ENCODE results near the gene MN1.
A peak's percentile ranks its signal among the peaks of the same experiment; 100 is the strongest.
"Not testable (repeated sequence)": the region's sequence is repeated elsewhere in the genome, so short reads cannot be mapped to it uniquely, and the experiment has no call there.

Gene MN1

DNA sequence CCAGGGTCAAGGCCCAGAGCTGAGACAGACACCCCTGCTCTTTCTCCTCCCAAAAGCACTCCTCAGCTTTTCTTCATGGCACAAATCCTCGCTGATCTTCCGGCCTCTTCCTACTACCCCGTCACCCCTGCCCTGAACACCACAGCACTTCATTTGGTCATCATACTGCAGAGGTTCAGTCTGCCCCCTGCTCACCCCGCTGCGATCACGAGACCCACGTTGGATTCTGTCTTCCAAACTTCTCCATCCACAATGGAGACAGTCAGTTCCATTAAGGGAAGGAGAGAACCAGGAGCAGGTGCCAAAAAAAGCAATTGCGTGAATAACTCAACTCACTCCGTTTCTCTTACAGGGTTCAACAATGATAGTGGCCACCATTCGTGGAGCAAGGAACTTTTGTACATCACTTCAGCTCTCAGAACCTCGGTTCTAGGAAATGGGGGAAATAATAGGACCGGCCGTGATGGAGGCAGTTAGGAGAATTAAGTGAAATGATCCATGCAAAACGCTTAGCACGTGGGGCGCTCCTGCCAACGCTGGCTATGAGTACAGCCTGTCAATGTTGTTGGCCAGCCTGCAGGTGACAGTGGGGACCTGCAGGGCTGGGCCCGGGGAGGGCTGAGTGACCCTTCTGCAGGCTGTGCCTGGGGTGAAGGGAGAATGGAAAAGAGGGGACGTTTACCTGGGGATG lies 45.9 kb downstream of the MN1 start:
- DNase-seq, result no peak

GRCh38 chr22:27754888-27755480 lies 46.6 kb downstream of the MN1 start:
- no peak for DNase-seq

- no peak for DNase-seq
These were observed 47.2 kb downstream of the MN1 start for GRCh38 chr22:27754247-27754887.

GRCh38 chr22:27752771-27753170 lies 48.8 kb downstream of the MN1 start:
- DNase-seq, result no peak

GRCh38 chr22:27752141-27752540 lies 49.4 kb downstream of the MN1 start:
- DNase-seq, result no peak

DNA sequence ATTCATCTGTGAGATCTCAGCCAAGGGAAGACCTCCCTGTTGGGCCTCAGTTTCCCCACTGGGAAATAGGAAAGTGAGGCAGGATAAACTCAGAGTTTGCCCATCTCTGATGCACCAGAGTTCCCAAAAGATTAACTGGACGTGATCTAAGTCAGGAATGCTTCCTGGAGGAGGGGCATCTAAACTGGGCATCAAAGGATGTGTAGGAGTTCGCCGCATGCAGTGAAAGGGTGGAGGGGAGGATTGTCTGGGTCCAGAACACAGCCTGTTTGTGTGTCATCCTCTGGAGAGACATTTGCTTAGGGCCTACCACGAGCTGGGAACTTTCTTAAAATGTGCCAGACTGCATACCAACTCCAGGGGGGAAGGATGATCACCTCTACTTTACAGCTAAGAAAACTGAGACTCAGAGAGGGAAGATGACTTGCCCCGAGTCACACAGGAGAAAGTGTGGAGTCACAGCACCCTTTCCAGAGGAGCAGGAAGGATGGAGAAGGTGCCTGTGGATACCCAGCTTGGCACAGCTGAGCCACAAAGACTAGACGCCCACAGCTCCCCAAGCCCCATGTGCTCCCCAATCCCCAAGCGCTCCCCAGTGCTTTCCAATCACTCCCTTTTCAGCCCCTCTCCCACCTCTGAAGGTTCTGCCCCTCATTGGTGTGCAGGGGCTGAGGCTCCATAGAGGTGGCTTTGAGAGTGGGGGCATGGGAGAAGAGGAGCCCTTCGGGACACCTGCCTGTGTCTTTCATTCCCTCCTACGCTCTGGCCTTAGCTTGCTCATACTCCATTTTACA lies 50.1 kb downstream of the MN1 start:
- DNase-seq, result no peak

DNA sequence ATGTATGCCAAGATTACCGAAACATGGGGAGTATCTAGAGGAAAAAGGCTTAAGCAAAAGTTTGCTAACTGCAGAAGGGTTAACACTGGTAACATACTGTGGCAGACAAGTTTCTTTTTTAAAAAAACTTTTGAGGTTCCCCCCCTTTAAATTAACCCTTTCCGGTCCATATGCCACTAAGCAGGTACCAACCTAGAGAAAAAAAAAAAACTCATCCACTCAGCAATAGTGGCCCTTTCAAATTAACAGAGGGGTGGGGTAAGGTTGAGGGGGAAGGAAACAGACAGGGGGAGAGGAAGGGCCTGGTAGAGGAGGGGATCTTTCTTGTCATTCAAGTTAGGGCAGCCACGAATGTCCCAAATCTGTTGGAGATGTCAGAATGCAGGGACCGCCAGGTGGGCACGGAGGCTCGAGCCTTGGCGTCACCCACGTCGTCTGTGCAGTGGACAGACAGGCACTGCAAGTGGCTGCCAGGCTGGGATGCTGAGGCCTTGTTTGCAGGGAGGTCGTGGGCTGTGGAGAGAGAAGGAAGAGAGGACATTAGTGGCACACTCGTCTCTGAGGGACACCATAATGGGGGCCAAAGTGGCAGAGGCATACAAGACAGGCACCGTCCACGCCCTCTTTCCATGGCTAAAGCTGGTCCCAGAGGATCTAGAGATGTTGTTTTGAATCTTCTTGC lies 50.8 kb downstream of the MN1 start:
- no peak for DNase-seq

DNA sequence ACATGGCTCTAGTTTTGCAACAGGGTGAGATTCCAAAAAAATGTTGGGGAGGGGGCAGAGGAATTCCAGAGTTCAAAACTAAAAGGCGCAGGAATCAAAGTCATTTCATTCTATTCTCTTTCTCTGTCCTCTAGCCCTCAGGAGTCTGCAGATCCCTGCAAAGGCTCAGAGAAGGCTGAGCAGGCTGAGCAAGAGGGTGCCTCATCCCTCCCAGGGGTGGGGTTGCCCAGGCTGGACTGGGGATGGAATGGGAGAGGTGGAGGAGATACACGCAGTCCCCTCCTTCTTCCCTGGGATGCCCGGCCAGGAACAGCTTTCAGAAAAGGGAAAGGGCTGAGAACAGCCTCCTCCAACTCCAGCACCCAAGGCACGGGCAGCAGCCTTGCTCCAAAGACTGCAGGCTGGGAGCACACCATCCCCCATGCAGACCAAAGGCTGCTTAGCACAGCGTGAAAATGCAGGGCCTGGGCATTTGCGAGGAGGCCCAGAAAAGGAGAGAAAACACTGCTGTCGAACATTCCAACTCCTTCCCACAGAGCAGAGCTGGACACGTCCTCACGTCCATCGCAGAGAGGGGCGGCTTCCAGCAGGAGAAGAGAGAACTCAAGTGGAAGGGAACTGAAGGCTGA lies 51.8 kb downstream of the MN1 start:
- DNase-seq, result peak; percentile 57

GRCh38 chr22:27748751-27749191 lies 52.8 kb downstream of the MN1 start:
- peak; percentile 60 for DNase-seq

DNA sequence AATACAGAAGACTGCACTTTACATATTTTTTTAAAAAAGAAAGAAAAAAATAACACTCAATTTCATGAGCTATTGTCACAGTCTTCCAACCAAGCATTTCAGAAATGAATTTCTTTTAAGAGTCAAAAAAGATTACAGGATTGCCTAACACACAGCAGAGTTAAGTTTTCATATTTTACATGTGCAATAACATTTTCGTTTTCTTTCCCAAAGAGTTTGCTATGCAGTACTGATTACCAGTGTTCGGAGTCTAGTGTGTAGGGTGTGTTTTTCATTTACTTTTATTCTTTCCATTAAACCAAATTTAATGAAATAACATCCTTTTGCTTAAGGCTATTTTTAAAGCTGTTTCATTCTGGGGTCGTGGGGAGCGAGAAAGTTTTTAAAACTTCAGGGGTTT lies 53.2 kb downstream of the MN1 start:
- no peak for DNase-seq

DNA sequence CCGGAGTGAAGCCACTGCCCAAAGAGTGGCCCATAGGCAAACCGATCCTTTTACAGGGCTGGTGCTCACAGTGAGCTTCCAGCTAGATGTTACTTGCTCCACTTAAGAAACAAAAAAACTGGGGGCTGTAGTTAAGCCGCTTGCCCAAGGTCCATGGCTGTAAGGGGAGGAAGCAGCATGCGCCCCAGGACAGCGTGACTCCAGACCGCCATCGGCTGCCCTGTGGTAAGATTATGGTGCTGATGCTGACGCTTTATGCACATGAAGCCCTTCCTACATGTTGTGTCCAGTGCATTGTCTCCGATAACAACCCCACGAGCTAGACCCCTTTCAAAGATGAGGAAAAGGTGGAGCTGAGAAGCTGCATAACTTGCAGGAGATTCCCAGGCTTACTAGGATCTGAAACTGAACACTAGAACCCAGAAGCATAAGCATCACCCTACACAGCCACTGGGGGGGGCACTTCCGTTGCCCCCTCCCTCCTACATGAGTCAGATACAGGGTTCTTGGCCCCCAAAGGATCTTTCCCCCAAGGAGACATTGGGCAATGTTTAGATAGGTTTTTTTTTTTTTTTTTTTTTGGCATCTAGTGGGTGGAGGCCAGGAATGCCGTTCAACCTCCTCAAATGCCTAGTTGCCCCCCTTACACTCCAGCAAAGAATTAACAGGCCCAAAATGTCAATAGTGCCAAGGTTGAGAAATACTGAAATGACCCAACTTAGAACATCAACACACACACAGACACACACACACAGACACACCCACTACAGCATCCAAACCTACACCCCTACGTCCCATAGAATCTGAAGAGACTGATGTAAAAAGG lies 53.9 kb downstream of the MN1 start:
- DNase-seq, result no peak

GRCh38 chr22:27746918-27747317 lies 54.6 kb downstream of the MN1 start:
- DNase-seq, result no peak

DNA sequence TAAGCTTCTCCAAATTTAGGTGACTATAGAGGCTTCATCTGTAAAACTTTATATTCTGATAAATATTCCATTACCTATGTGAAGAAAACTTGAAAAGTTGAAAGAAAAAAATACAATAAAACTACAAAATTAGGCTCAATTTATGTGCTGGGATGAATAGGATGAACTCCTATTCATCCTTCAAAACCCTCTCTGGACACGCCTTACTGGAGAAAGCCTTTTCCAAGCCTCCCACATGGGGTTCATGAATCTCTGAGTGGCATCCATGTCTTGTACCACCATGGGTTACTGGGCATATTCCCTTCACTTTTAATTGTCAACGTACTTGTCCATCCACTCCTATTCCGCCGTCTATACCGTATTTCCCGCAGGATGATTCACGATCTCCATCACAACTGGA lies 55.7 kb downstream of the MN1 start:
- no peak for DNase-seq

DNA sequence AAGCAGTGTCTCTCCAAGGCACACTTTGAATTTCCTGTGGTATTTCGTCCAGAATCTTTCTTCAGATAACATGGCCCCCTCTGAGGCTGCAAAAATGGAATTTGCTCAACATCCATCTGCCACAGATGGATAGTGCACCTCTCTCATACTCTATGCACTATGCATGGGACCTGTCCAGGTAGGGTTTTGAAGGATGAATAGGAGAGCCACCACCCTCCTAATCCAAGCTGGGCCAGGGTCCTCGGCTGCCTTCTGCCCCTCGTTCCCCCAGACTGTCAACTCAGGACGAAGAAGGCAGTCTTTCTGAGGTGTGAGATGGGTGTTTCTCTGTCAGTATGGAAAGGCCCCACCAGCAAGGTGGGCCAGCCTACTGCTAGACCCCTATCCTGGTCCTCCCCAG lies 56.4 kb downstream of the MN1 start:
- DNase-seq, result no peak

GRCh38 chr22:27744078-27744477 lies 57.5 kb downstream of the MN1 start:
- not testable (repeated sequence) for DNase-seq

DNA sequence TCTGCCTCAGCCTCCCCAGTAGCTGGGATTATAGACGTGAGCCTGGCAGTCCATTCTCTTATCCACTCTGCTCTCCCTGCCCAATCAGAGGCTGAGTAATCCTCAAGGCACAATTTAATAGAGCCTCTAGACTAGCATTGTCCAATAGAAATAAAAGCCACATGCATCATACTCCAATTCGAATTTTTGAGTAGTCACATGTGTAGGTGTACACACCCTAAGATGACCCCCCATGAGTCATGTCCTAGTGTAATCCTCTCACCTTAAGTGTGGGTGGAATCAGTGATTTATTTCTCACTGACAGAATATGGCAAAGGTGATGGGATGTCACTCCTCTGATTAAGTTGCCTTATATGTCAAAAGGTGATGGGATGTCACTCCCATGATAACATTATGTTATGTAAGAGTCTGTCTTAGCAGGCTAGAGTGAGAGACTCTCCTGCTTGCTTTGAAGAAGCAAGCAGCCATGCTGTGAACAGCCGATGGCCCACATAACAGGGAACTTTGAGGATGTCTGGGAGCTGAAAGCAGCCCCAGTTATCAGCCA lies 61.3 kb downstream of the MN1 start:
- no peak for DNase-seq

DNA sequence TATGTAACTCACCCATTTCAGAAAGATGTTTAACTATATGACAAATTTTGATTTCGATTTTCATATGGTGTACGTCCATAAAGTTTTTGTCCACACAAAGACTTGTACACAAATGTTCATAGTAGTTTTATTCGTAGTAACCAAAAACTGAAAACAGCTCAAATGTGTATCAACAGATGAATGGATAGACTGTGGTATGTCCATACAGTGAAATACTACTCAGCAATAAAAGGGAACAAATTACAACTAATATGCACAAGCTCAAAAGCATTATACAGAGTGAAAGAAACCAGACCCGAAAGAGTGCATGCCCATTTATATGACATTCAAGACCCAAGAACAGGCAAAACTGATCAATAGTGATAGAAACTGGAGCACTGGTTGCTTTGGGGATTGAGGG lies 64.0 kb downstream of the MN1 start:
- DNase-seq, result no peak

GRCh38 chr22:27734066-27734465 lies 67.5 kb downstream of the MN1 start:
- DNase-seq, result no peak

- no peak for DNase-seq
These were observed 68.7 kb downstream of the MN1 start for GRCh38 chr22:27732841-27733240.

DNA sequence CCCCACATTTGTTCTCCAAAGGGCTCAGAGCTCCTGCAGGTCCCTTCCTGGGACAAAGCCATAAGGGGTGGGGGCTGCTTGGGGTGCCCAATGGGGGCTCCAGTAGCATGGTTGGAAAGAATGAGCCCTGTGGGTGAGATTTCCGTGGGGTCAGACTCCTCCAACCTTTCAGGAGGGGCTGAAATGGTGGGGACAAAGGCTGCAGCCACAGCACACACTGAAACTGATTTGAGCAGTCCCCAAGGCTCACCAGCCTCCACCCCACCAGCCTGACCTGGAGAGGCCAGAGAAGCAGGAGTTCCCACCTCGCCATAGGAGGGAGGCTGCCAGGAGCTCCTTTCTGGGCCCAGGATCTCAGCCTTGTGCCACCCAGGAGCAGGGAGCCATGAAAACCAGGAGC lies 69.2 kb downstream of the MN1 start:
- no peak for DNase-seq

GRCh38 chr22:27731621-27732020 lies 69.9 kb downstream of the MN1 start:
- no peak for DNase-seq
